ENCODE data around the gene MAGI2.

MAGI2 gene

GRCh38 chr7:79272066-79272669 is 181.3 kb downstream of the MAGI2 start:
- no peak for DNase-seq

- DNase-seq: no peak
Observed at GRCh38 chr7:79268730-79269129, 184.7 kb downstream of the MAGI2 start.

GRCh38 chr7:79258826-79259225 is 194.6 kb downstream of the MAGI2 start:
- no peak for DNase-seq

GRCh38 chr7:79257959-79258358 is 195.5 kb downstream of the MAGI2 start:
- no peak for DNase-seq

GRCh38 chr7:79245623-79246249 is 207.7 kb downstream of the MAGI2 start:
- no peak for DNase-seq

- DNase-seq: peak in 1 of 58 donors; percentile 6
Observed at GRCh38 chr7:79244482-79244881, 209.0 kb downstream of the MAGI2 start.

GRCh38 chr7:79241288-79242060 is 212.0 kb downstream of the MAGI2 start:
- no peak for DNase-seq

GRCh38 chr7:79240413-79240812 is 213.1 kb downstream of the MAGI2 start:
- no peak for DNase-seq

GRCh38 chr7:79236352-79237028 is 217.0 kb downstream of the MAGI2 start:
- no peak for DNase-seq

GRCh38 chr7:79227044-79227443 is 226.4 kb downstream of the MAGI2 start:
- no peak for DNase-seq

- DNase-seq: no peak
Observed at GRCh38 chr7:79221211-79221610, 232.3 kb downstream of the MAGI2 start.

GRCh38 chr7:79217976-79218626 is 235.4 kb downstream of the MAGI2 start:
- no peak for DNase-seq

GRCh38 chr7:79217468-79217867 is 236.0 kb downstream of the MAGI2 start:
- DNase-seq: no peak

GRCh38 chr7:79216236-79216635 is 237.2 kb downstream of the MAGI2 start:
- DNase-seq: no peak

- DNase-seq: no peak
Observed at GRCh38 chr7:79212334-79212733, 241.1 kb downstream of the MAGI2 start.

GRCh38 chr7:79211724-79212123 is 241.7 kb downstream of the MAGI2 start:
- DNase-seq: no peak

GRCh38 chr7:79199961-79200360 is 253.5 kb downstream of the MAGI2 start:
- no peak for DNase-seq

- no peak for DNase-seq
Observed at GRCh38 chr7:79199266-79199665, 254.2 kb downstream of the MAGI2 start.

- DNase-seq: no peak
Observed at GRCh38 chr7:79185605-79186004, 267.9 kb downstream of the MAGI2 start.

- DNase-seq: no peak
Observed at GRCh38 chr7:79182283-79182682, 271.2 kb downstream of the MAGI2 start.

GRCh38 chr7:79180533-79180932 is 272.9 kb downstream of the MAGI2 start:
- no peak for DNase-seq

All from anterior cingulate cortex (tissue), 58 donors.